GM18508 (cell line): ENCODE results near the gene RNF213.
"Not testable (repeated sequence)": the region's sequence is repeated elsewhere in the genome, so short reads cannot be mapped to it uniquely, and the experiment has no call there.

ENCODE experiments used
- ATAC-seq: cut with Tn5 transposase; IDR thresholded peaks from one replicate; pipeline ENCODE4 v1.9.1; 2021; ENCODE audit warnings: moderate number of reproducible peaks; ENCODE audit not compliant: insufficient read depth, unreplicated experiment

RNF213 gene

GRCh38 chr17:80265205-80266068 is 4.8 kb downstream of the RNF213 start:
- no peak for ATAC-seq

DNA sequence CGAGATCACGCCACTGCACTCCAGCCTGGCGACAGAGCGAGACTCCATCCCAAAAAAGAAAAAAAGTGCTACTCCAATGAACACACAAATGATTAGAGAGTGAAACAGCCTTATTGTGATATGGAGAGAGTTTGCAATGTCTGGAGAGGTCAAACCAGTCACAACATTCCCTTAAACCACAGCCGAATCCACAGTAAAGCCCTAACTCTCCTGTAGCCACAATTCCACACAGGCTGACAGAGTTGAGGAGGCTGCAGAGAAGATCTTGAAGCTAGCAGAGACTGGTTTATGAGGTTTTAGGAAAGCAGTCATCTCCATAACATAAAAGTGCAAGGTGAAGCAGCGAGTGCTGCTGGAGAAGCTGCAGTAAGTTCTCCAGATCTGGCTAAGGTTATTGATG is 6.7 kb downstream of the RNF213 start:
- ATAC-seq, result no peak

DNA sequence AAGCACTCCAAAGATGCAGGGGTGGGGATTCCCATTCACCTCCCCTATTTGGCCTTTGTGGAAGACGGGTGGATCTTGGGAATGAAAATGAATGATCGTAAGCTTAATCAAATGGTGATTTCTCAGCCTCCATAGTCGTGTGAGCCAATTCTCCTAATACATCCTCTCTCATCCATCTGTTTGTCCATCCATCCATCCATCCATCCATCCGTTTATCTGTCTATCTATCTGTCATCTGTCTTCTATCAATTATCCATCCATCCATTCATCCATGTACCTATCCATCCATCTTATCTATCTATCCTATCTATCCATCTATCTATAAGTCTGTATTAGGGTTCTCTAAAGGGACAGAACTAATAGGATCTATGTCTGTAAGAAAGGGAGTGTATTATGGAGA is 7.8 kb downstream of the RNF213 start:
- ATAC-seq, result no peak

DNA sequence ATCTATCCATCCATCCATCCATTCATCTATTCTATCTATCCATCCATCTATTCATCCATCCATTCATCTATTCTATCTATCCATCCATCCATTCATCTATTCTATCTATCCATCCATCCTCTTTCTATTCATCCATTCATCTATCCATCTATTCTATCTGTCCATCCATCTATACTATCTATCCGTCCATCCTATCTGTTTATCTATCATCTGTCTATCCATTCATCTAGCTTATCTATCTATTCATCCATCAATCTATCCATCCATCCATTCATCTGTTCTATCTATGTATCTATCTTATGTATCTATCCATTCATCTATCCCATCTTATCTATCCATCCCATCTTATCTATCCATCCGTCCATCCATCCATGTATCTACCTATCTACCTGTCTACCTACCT is 8.8 kb downstream of the RNF213 start:
- ATAC-seq, result no peak

DNA sequence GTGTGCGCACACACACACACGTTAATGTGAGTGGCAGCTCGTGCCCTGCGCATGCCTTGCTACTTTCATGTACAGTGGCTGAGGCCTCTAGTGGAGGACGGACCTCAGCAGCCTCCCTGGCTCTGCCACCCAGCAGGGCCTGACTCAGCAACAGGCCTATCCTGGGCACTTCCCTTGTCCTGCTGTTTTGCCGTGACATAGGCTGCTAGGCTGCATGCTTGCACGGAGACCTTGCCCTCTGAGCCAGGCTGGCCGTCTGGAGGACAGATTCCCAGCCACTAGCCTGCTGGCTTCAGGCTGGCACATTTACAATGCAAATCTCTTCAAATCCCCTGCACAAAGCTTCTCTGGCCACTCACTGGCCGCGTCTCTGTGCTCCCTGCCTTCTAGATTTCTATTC is 9.5 kb downstream of the RNF213 start:
- ATAC-seq, result no peak

DNA sequence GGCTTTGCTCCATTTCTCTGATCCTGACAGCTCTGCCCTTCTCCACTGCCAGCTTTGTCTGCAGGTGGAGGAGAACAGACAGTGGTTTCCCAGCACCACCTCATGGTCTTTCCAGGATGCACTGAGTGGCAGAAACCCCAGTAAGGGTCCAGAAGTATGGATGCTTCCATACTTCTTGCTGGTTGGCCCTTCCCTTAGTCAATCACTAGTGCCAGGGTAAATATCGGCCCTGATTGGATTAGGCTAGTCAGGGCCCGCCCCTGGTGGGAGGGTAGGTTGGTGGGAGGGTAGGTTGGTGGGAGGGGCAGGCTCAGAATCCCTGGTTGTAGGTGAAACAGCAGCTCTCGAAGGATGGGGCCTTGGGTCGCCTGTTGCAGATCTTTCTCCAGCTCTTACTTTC is 10.2 kb downstream of the RNF213 start:
- ATAC-seq, result no peak

- no peak for ATAC-seq
Observed at GRCh38 chr17:80272366-80272765, 11.7 kb downstream of the RNF213 start.

- ATAC-seq, result no peak
Observed at GRCh38 chr17:80274331-80274730, 13.7 kb downstream of the RNF213 start.

DNA sequence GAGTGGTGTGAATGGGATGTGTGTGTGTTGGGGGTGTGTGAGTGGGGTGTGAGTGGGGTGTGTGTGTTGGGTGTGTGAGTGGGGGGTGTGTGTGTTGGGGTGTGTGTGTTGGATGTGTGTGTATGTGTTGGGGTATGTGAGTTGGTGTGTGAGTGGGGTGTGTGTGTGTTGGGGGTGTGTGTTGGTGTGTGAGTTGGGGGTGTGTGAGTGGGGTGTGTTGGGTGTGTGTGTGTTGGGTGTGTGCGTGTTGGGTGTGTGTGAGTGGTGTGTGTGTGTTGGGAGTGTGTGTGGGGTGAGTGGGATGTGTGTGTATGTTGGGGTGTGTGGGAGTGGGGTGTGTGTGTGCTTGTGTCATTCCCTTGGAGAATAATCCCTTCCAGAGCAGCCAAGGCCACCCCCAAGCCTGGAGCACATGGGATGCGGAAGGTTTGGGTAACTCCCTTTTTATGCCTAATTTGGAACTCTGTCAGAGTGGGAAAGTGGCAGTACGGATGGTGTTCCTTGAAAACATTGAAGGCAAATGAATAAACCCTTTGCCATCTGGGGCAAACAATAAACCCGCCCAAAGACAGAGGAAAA is 14.3 kb downstream of the RNF213 start:
- no peak for ATAC-seq

GRCh38 chr17:80275857-80276256 is 15.2 kb downstream of the RNF213 start:
- ATAC-seq, result not testable (repeated sequence)

- ATAC-seq, result no peak
Observed at GRCh38 chr17:80277751-80278671, 17.4 kb downstream of the RNF213 start.

DNA sequence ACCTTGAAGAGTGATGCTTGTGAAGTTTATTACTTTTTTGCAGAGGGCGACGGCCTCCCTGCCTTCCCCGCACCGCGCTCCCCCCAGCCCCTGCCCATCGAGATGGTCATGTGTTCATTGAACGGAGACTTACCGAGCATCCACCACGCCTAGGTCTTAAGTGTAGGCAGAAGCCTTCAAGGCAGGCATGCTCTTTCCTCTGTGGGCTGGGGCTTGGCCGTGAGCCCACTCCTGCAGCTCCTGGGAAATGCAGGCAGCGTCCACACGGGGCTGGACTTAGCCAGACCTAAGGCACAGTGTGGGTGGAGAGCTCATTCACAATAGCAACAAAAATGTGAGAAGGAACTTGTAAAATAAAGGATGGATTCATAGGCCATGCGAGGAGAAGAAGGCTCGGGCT is 19.2 kb downstream of the RNF213 start:
- ATAC-seq, result no peak

GRCh38 chr17:80281516-80281915 is 20.9 kb downstream of the RNF213 start:
- no peak for ATAC-seq

DNA sequence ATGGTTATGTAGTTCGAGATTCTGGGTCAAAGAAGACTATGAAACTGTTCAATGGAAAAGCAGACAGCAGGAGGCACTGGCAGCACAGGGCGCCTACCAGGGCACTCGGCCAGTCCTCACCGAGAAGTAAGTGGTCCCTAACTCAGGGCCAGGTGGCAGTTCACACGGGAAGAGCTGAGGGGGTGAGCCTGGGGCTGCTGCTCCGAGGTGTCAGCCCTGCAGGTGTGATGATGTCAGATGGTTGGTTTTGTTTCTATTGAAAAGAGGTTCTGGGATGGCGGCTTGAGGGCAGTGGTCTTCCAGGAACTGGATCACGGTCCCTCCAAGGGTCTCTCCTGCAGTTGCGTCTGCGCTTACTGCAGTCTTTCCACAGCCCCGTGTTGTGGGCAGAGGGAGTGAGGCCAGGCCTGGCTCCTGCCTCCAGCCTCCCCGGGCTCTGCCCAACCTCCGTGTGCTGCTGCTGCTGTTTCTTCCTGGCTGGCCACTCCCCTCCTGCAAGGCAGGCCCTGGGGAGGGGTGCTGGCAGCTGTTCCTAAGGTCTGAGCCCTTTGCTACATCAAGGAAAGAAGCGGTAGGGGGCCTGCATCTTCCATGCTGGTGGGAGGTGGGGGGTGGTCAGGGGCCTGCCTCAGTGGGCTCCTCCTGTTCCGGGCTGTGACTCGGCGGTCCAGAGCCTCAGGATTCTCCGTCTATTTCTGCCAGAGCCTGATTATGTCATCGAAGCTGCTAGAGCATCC is 22.6 kb downstream of the RNF213 start:
- ATAC-seq, result no peak

DNA sequence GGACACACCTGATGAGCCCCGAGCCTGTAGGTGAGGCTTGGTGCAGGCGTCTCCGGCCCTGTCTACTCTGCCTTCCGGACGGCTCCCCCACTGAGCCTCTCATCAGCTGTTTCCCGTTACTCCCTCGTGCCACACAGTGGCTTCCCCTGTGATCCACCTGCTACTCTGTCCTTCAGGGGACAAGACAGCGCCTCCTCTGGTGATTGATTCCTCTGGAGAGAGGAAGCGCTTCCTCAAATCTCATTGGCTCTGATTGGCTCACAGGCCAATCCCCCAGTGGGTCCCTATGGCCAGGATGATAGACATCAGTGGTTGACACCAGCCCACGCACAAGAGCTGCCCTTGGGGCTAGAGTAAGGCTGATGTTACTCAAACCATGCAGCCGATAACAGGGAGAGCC is 24.0 kb downstream of the RNF213 start:
- ATAC-seq, result no peak

GRCh38 chr17:80285237-80285920 is 24.7 kb downstream of the RNF213 start:
- no peak for ATAC-seq

GRCh38 chr17:80286638-80286960 is 25.9 kb downstream of the RNF213 start:
- ATAC-seq, result no peak

DNA sequence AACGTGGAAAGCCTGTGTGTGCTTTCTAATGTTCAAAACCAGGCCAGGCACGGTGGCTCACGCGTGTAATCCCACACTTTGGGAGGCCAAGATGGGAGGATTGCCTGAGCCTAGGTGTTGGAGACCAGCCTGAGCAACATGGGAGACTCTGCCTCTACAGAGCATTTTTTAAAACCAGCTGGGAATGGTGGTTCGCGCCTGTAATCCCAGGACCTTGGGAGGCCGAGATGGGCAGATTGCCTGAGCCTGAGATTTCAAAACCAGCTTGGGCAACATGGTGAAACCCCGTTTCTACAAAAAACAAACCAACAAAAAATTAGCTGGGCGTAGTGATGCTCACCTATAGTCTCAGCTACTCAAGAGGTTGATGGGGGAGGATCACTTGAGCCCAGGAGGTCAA is 26.4 kb downstream of the RNF213 start:
- no peak for ATAC-seq

DNA sequence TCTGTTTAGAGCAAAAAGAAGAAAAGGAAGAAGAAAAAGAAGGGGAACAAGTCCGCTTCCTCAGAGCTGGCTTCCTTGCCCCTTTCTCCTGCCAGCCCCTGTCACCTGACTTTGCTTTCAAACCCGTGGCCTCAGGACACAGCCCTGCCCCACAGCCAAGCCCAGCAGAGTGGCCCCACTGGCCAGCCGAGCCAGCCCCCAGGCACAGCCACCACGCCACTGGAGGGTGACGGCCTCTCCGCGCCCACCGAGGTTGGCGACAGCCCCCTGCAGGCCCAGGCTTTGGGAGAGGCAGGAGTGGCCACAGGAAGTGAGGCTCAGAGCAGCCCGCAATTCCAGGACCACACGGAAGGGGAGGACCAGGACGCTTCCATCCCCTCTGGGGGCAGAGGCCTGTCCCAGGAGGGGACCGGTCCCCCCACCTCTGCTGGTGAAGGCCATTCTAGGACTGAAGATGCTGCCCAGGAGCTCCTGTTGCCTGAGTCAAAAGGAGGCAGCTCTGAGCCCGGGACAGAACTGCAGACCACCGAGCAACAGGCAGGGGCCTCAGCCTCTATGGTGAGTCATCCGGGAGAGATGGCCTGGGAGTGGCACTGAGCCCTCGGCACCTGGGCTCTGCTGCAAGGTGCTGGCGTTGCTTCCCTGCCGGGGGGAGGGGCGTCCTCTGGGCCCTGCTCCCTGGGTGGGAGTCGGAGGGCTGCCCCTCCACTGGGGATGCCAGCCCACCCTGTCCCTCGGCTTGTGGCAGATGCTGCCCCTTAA is 27.3 kb downstream of the RNF213 start:
- no peak for ATAC-seq
